HL-60 (cell line): ENCODE measurements around the gene ZSCAN5B.
"Not testable (repeated sequence)": the region's sequence is repeated elsewhere in the genome, so short reads cannot be mapped to it uniquely, and the experiment has no call there.

ENCODE experiments used
- DNase-seq, 2 experiments: peaks; one replicate each; pipeline ENCODE4 v3.0.0-alpha.2; 2010 to 2020; ENCODE audit warnings: low read depth in 1 of 2, low spot score in 1 of 2
- H3K27ac ChIP-seq: fragments of 250-450 bp; sonication (Bioruptor Pico); replicated peaks from 2 replicates; pipeline ENCODE4 v1.5.1; 2020; ENCODE audit warnings: mild to moderate bottlenecking, moderate library complexity
- H3K27me3 ChIP-seq: fragments of 250-450 bp; sonication (Bioruptor Pico); 2 replicates; pipeline ENCODE4 v1.5.1; 2021; ENCODE audit warnings: mild to moderate bottlenecking, moderate library complexity; ENCODE audit not compliant: insufficient read depth, poor library complexity, severe bottlenecking
- H3K4me3 ChIP-seq: replicated peaks from 2 replicates; pipeline ENCODE4 v1.5.1; 2011; ENCODE audit warnings: mild to moderate bottlenecking, control low read depth, low read length; ENCODE audit not compliant: insufficient read depth
- GABPA ChIP-seq: IDR thresholded peaks from 2 replicates; pipeline ENCODE4 v1.6.1; 2012; ENCODE audit warnings: low read depth
- POLR2AphosphoS5 ChIP-seq: IDR thresholded peaks from 2 replicates; pipeline ENCODE4 v1.6.1; 2012; ENCODE audit warnings: low read depth
- SPI1 ChIP-seq: IDR thresholded peaks from 2 replicates; pipeline ENCODE4 v1.6.1; 2012; ENCODE audit warnings: low read depth, mild to moderate bottlenecking, borderline replicate concordance
- TF ChIP-seq, protein P1 (sequence below): IDR thresholded peaks from one replicate; pipeline ENCODE4 v1.5.1; 2011; ENCODE audit warnings: low read length, control low read depth, inconsistent platforms; ENCODE audit not compliant: insufficient read depth
- TF ChIP-seq, protein P2 (sequence below): IDR thresholded peaks from 2 replicates; pipeline ENCODE4 v1.6.1; 2012; ENCODE audit warnings: low read depth; ENCODE audit not compliant: insufficient replicate concordance

The ZSCAN5B gene

DNA sequence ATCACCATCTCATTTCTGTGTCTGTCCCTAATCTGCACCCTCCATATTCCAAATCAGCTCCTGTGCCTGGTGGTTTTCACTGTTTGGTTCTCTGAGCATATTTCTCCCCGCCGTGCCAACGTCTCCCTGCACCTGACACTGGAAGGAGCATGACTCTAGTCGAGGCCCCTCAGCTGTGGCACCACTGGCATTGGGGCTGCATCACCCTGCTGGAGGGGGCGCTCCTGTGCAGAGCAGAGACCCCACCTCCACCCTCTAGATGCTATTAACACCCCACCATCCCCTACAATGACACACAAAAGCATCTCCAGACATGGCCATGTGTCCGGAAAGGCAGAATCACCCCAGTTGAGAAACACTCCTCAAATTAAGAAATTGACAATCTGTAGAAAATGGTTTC is 25.3 kb upstream of the ZSCAN5B start:
- DNase-seq = no peak
- no peaks in the 10 kb centered on the region for H3K27me3 ChIP-seq
- H3K4me3 ChIP-seq = no peak overlapping the region
- TF ChIP-seq, protein P1, sequence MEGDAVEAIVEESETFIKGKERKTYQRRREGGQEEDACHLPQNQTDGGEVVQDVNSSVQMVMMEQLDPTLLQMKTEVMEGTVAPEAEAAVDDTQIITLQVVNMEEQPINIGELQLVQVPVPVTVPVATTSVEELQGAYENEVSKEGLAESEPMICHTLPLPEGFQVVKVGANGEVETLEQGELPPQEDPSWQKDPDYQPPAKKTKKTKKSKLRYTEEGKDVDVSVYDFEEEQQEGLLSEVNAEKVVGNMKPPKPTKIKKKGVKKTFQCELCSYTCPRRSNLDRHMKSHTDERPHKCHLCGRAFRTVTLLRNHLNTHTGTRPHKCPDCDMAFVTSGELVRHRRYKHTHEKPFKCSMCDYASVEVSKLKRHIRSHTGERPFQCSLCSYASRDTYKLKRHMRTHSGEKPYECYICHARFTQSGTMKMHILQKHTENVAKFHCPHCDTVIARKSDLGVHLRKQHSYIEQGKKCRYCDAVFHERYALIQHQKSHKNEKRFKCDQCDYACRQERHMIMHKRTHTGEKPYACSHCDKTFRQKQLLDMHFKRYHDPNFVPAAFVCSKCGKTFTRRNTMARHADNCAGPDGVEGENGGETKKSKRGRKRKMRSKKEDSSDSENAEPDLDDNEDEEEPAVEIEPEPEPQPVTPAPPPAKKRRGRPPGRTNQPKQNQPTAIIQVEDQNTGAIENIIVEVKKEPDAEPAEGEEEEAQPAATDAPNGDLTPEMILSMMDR = no peak
- TF ChIP-seq POLR2AphosphoS5 = no peak
- TF ChIP-seq SPI1 = no peak
- TF ChIP-seq GABPA = no peak
- TF ChIP-seq, protein P2, sequence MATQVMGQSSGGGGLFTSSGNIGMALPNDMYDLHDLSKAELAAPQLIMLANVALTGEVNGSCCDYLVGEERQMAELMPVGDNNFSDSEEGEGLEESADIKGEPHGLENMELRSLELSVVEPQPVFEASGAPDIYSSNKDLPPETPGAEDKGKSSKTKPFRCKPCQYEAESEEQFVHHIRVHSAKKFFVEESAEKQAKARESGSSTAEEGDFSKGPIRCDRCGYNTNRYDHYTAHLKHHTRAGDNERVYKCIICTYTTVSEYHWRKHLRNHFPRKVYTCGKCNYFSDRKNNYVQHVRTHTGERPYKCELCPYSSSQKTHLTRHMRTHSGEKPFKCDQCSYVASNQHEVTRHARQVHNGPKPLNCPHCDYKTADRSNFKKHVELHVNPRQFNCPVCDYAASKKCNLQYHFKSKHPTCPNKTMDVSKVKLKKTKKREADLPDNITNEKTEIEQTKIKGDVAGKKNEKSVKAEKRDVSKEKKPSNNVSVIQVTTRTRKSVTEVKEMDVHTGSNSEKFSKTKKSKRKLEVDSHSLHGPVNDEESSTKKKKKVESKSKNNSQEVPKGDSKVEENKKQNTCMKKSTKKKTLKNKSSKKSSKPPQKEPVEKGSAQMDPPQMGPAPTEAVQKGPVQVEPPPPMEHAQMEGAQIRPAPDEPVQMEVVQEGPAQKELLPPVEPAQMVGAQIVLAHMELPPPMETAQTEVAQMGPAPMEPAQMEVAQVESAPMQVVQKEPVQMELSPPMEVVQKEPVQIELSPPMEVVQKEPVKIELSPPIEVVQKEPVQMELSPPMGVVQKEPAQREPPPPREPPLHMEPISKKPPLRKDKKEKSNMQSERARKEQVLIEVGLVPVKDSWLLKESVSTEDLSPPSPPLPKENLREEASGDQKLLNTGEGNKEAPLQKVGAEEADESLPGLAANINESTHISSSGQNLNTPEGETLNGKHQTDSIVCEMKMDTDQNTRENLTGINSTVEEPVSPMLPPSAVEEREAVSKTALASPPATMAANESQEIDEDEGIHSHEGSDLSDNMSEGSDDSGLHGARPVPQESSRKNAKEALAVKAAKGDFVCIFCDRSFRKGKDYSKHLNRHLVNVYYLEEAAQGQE = no peak
- no peak overlapping the region for H3K27ac ChIP-seq

DNA sequence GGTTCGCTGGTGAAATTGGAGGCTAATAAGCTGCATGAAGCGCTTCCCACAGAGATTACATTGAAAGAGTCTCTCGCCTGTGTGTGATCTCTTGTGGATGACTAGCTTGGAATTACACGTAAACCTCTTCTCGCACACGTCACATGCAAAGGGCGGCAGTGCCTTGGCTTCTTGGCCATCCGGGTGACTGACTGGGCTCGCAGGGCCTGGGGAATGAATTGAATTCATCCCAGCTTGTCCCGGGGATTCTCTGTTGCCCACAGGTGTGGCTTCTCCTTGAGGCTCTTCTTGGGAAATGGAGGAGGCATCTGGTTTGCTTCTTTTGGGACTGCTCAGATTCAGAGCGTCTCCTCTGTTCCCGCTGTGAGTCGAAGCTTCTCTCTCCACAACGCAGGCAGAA is 24.3 kb upstream of the ZSCAN5B start:
- TF ChIP-seq, protein P1 = no peak
- no peak for TF ChIP-seq POLR2AphosphoS5
- TF ChIP-seq, protein P2 = no peak
- TF ChIP-seq SPI1 = no peak
- TF ChIP-seq GABPA = no peak
- no peak for DNase-seq
- H3K4me3 ChIP-seq = no peak overlapping the region
- no peaks in the 10 kb centered on the region for H3K27me3 ChIP-seq
- no peak overlapping the region for H3K27ac ChIP-seq

DNA sequence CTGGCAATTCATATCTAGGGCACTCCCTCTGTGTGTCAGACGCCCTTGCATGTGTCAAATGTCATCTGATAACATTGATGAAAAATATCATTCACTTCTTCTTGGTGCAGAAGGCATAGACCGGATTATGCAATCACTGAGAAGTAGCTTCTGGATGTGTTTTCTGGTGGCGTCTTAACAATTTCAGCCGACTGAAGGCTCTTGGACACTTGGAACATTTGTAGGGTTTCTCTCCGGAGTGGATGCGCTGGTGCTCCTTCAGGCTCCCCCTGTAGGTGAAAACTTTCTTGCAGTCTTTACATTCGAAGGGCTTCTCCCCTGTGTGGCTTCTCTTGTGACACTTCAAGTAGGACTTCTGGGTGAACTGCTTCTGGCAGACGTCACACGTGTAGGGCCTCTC is 23.9 kb upstream of the ZSCAN5B start:
- peak in 1 of 2 experiments; percentile 5 for DNase-seq
- not testable (repeated sequence) for H3K4me3 ChIP-seq, H3K27me3 ChIP-seq, H3K27ac ChIP-seq

DNA sequence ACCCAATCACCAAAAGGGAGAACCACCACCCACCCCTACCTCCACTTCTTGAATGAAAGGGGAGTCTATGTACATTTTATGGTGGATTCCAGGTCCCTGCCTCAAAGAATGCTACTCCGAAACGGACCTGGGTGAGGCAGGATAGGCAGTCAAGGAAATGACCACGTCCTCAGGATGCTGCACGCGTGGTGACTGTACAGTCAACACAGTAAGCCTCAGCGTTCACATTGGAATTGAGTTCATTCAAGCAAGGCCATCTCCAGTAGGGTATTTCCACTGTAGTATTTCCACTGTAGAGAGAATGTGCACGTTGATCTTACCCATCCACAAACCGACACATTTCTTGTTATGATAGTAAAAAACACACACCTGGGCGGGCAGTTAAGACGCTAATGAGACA is 21.4 kb upstream of the ZSCAN5B start:
- TF ChIP-seq, protein P1 = no peak
- TF ChIP-seq SPI1 = no peak
- no peak for TF ChIP-seq POLR2AphosphoS5
- TF ChIP-seq, protein P2 = no peak
- TF ChIP-seq GABPA = no peak
- DNase-seq = no peak
- H3K4me3 ChIP-seq = no peak overlapping the region
- H3K27ac ChIP-seq = no peak overlapping the region
- no peaks in the 10 kb centered on the region for H3K27me3 ChIP-seq
